ENCODE measurements around the gene ELAVL2.

DNA sequence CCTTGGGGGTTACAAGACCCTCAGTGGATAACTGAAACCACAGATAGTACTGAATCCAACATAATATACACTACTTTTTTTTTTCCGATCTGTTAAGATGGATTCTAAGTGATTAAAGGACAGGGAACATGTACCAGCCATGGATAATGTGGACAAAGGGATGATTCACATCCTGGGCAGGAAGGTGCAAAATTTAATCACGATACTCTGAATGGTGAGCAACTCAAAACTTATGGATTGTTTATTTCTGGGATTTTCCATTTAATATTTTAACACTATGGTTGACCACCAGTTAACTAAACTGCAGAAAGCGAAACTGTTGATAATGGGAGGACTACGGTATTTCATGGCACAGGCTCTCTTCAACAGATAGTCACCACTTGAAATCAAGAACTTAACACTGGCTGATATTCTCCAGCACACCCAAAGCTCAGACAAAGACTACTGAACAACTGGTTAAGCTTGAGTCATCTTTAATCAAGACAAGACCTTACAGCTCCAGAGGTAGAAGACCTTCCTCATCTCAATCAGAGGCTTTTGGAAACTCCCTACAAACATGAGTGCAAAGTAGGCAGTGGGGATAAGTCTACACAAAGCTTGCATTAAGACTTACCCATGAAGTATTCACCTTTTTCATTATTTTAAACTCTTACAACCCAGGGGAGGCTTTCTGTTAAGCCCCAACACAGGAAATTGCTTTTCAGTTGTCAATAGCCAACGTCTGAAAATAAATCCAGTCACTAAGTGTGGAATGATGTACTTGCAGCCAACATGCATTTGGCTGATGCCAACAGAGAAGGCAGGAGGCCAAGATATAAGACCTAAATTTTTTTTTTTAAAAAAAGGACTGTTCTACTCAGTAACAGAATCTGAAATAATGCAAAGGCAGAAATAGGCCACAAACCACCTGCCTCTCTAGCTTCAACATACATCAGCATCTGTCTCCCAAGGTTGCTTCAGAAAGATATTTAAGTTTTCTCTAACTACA is 78.7 kb downstream of the ELAVL2 start:
- TF ChIP-seq MAX (IDR thresholded peaks at IDR 0.05; ENCODE audit: low read depth, low read length) (no peak), MYC (IDR thresholded peaks at IDR 0.05; ENCODE audit: low read depth, low read length) (no peak)
- TF ChIP-seq, protein P1, sequence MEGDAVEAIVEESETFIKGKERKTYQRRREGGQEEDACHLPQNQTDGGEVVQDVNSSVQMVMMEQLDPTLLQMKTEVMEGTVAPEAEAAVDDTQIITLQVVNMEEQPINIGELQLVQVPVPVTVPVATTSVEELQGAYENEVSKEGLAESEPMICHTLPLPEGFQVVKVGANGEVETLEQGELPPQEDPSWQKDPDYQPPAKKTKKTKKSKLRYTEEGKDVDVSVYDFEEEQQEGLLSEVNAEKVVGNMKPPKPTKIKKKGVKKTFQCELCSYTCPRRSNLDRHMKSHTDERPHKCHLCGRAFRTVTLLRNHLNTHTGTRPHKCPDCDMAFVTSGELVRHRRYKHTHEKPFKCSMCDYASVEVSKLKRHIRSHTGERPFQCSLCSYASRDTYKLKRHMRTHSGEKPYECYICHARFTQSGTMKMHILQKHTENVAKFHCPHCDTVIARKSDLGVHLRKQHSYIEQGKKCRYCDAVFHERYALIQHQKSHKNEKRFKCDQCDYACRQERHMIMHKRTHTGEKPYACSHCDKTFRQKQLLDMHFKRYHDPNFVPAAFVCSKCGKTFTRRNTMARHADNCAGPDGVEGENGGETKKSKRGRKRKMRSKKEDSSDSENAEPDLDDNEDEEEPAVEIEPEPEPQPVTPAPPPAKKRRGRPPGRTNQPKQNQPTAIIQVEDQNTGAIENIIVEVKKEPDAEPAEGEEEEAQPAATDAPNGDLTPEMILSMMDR (IDR thresholded peaks at IDR 0.05; ENCODE audit: low read depth, low read length) = no peak

Data from NB4 (cell line).